Measurements from ENCODE around the gene PPP2R3A.
"Not testable (repeated sequence)": the region's sequence is repeated elsewhere in the genome, so short reads cannot be mapped to it uniquely, and the experiment has no call there.

Gene PPP2R3A

GRCh38 chr3:136135039-136135802 is 169.7 kb downstream of the PPP2R3A start:
- intact Hi-C loops (cut with DNase I), result no loop called here
- no peak for DNase-seq

- DNase-seq, result no peak
- intact Hi-C loops (cut with DNase I), result no loop called here
Observed at GRCh38 chr3:136136454-136136853, 170.9 kb downstream of the PPP2R3A start.

- intact Hi-C loops (cut with DNase I), result no loop called here
- no peak for DNase-seq
Observed at GRCh38 chr3:136141291-136141785, 175.8 kb downstream of the PPP2R3A start.

GRCh38 chr3:136141891-136142290 is 176.4 kb downstream of the PPP2R3A start:
- DNase-seq, result no peak
- intact Hi-C loops (cut with DNase I), result no loop called here

DNA sequence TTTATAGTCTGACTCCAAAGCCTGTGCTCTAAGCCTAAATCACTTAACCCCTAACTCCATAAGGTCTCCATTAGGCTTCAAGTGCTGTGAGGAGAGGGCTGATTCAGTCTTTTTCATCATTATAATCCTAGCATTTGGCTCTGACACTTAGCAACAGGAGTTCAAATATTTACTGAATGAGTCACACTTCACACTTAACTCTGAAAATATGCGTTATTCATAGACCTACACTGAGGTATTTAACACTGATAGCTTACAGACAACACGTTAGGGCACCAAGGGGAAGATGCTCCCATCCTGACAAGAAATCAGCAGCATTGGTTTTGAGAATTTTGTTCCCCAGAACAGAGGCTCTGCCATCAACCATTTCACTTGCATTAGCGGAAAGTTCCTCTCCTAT is 177.1 kb downstream of the PPP2R3A start:
- no peak for DNase-seq
- intact Hi-C loops (cut with DNase I), result no loop called here

GRCh38 chr3:136144397-136144796 is 178.9 kb downstream of the PPP2R3A start:
- intact Hi-C loops (cut with DNase I); DNase-seq: not testable (repeated sequence)

GRCh38 chr3:136146981-136147729 is 181.6 kb downstream of the PPP2R3A start:
- intact Hi-C loops (cut with DNase I), result no loop called here
- DNase-seq, result no peak

DNA sequence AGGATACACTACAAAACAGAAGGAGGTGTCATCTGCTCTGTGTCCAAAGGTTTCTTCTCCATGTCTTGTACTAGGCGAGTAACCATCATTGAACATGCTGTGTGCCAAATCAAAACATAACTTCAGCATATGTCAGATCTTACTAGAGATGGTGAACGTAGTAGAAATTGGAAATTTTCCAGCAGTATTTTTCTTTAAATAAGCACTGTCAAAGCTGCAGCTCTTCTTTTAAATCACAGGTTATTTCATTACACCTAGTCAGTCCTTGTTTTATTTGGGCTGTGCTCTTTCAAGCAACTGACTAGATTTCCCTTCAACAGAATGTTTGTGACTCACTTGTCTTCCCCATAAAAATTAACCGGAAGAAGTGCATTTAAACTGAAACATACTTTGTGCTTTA is 184.1 kb downstream of the PPP2R3A start:
- intact Hi-C loops (cut with DNase I), result no loop called here
- no peak for DNase-seq

- intact Hi-C loops (cut with DNase I), result no loop called here
- DNase-seq, result no peak
Observed at GRCh38 chr3:136151219-136151618, 185.7 kb downstream of the PPP2R3A start.

GRCh38 chr3:136152176-136152843 is 186.8 kb downstream of the PPP2R3A start:
- intact Hi-C loops (cut with DNase I), result no loop called here
- DNase-seq, result no peak

- intact Hi-C loops (cut with DNase I), result no loop called here
- DNase-seq, result no peak
Observed at GRCh38 chr3:136152963-136153362, 187.4 kb downstream of the PPP2R3A start.

- DNase-seq, result no peak
- intact Hi-C loops (cut with DNase I), result no loop called here
Observed at GRCh38 chr3:136161516-136161915, 196.0 kb downstream of the PPP2R3A start.

- peak in 1 of 42 donors; percentile 50 for DNase-seq
- intact Hi-C loops (cut with DNase I), result no loop called here
Observed at GRCh38 chr3:136162322-136162721, 196.8 kb downstream of the PPP2R3A start.

DNA sequence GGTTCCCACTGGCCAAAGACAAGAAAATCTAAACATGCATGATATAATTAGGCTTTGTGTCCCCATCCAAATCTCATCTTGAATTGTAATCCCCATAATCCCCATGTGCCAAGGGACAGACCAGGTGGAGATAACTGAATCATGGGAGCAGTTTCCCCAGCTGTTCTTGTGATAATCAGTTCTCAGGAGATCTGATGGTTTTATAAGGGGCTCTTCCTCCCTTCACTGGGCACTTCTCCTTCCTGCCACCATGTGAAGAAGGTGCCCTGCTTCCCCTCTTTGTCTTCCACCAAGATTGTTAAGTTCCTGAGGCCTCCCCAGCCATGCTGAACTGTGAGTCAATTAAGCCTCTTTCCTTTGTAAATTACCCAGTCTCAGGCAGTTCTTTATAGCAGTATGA is 198.1 kb downstream of the PPP2R3A start:
- intact Hi-C loops (cut with DNase I); DNase-seq: not testable (repeated sequence)

GRCh38 chr3:136166507-136166906 is 201.0 kb downstream of the PPP2R3A start:
- intact Hi-C loops (cut with DNase I), result no loop called here
- no peak for DNase-seq

GRCh38 chr3:136168236-136168635 is 202.7 kb downstream of the PPP2R3A start:
- intact Hi-C loops (cut with DNase I); DNase-seq: not testable (repeated sequence)

- no peak for DNase-seq
- intact Hi-C loops (cut with DNase I), result no loop called here
Observed at GRCh38 chr3:136171097-136171542, 205.6 kb downstream of the PPP2R3A start.

GRCh38 chr3:136173939-136174490 is 208.5 kb downstream of the PPP2R3A start:
- intact Hi-C loops (cut with DNase I), result no loop called here
- DNase-seq, result no peak

DNA sequence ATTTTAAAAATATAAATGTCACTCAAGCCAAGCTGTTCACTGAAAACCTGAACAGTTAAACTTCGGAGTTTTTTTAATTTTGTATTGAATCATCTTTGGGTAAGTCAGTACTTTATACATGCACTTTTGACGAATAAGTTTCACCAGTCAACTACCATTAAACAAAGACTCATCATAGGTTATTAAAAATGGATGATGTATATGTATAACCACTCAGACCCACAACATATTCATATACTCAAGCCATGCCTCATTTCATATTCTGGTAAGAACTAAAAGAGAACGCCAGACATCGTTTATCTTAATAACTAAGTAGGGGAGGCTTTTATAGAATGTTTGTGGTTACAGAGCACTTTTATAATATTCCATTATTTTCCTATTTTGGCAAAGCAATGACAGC is 212.3 kb downstream of the PPP2R3A start:
- intact Hi-C loops (cut with DNase I), result no loop called here
- DNase-seq, result no peak

- intact Hi-C loops (cut with DNase I), result no loop called here
- DNase-seq, result no peak
Observed at GRCh38 chr3:136181741-136182140, 216.2 kb downstream of the PPP2R3A start.
